HG03066 (cell line): ENCODE measurements around the gene INHBC.
"Not testable (repeated sequence)": the region's sequence is repeated elsewhere in the genome, so short reads cannot be mapped to it uniquely, and the experiment has no call there.

Source experiments
- ATAC-seq: cut with Tn5 transposase; IDR thresholded peaks from one replicate; pipeline ENCODE4 v1.9.1; 2021; ENCODE audit warnings: low read depth; ENCODE audit not compliant: unreplicated experiment

Gene INHBC

GRCh38 chr12:57434517-57435223 lies at the start of gene INHBC:
Gene INHBC (plus strand): TSS chr12:57434784. CDS start chr12:57434887, 103 bp downstream.
- ATAC-seq: no peak

- no peak for ATAC-seq
Observed at GRCh38 chr12:57385586-57385985, 49.0 kb upstream of the INHBC start.

GRCh38 chr12:57386187-57386720 lies 48.3 kb upstream of the INHBC start:
- no peak for ATAC-seq

GRCh38 chr12:57388425-57388824 lies 46.2 kb upstream of the INHBC start:
- no peak for ATAC-seq

GRCh38 chr12:57389033-57389432 lies 45.6 kb upstream of the INHBC start:
- ATAC-seq: no peak

GRCh38 chr12:57390174-57390573 lies 44.4 kb upstream of the INHBC start:
- no peak for ATAC-seq

- ATAC-seq: no peak
Observed at GRCh38 chr12:57395121-57395520, 39.5 kb upstream of the INHBC start.

- no peak for ATAC-seq
Observed at GRCh38 chr12:57397441-57397840, 37.1 kb upstream of the INHBC start.

- ATAC-seq: not testable (repeated sequence)
Observed at GRCh38 chr12:57399718-57400463, 34.7 kb upstream of the INHBC start.

GRCh38 chr12:57401165-57401564 lies 33.4 kb upstream of the INHBC start:
- ATAC-seq: no peak

- ATAC-seq: not testable (repeated sequence)
Observed at GRCh38 chr12:57402156-57402555, 32.4 kb upstream of the INHBC start.

- no peak for ATAC-seq
Observed at GRCh38 chr12:57404966-57405640, 29.5 kb upstream of the INHBC start.

- no peak for ATAC-seq
Observed at GRCh38 chr12:57410534-57410933, 24.1 kb upstream of the INHBC start.

GRCh38 chr12:57414160-57414559 lies 20.4 kb upstream of the INHBC start:
- not testable (repeated sequence) for ATAC-seq

- no peak for ATAC-seq
Observed at GRCh38 chr12:57415088-57415487, 19.5 kb upstream of the INHBC start.

GRCh38 chr12:57416039-57416996 lies 18.3 kb upstream of the INHBC start:
- ATAC-seq: no peak

- no peak for ATAC-seq
Observed at GRCh38 chr12:57418255-57418654, 16.3 kb upstream of the INHBC start.

- ATAC-seq: no peak
Observed at GRCh38 chr12:57419495-57419894, 15.1 kb upstream of the INHBC start.

- ATAC-seq: no peak
Observed at GRCh38 chr12:57420482-57420881, 14.1 kb upstream of the INHBC start.

GRCh38 chr12:57426948-57427347 lies 7.6 kb upstream of the INHBC start:
- ATAC-seq: not testable (repeated sequence)
